ENCODE data around the gene CMYA5.

DNA sequence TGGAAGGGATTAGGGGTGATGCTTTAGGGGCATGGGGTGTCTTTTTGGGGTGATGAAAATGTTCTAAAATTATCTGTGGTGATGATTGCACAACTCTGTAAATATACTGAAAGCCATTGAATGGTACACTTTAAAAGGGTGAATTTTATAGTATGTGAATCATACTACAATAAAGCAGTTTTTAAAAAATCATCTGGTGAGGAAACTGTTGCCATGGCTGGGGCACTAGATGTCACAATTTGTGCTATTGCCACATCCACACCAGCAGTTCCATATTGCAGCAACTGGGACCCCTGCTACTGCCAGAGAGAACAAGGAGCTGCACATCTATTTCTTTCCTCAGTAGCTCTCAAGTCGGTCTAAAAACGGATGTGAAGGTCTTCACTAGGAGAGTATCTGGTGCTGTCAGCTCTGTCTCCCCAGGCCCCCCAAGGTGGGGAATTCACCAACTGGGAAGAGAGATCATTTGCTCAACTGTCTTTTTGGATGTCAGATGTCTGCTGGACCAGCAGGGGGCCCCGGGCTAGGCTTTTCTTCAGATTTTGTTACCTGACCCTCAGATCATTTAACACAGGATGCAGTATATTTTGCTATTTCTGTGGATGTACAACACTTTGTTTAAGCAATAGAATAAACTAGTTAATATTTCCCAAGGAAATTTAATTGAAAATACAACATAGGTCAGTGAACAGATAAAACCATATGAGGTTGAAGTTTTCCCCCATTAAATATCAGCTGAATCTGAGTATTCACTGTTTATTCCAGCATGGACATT lies 13.2 kb downstream of the CMYA5 start:
- TF ChIP-seq GATA3 (IDR thresholded peaks at IDR 0.05; ENCODE audit: low read depth, low read length) = no peak
- TF ChIP-seq GATA2 (IDR thresholded peaks at IDR 0.05; ENCODE audit: low read depth, low read length) = no peak

All from SH-SY5Y (cell line).